AG09319 (cell line): ENCODE results near the gene TAS2R60.
"Not testable (repeated sequence)": the region's sequence is repeated elsewhere in the genome, so short reads cannot be mapped to it uniquely, and the experiment has no call there.

Experiments
- DNase-seq: peaks from one replicate; pipeline ENCODE4 v3.0.0-alpha.2; 2010; ENCODE audit warnings: low read depth; ENCODE audit errors: extremely low read depth
- CTCF ChIP-seq: IDR thresholded peaks from 2 replicates; pipeline ENCODE4 v1.5.1; 2011; ENCODE audit warnings: low read depth, mild to moderate bottlenecking, inconsistent platforms, low read length, moderate library complexity

The TAS2R60 gene

DNA sequence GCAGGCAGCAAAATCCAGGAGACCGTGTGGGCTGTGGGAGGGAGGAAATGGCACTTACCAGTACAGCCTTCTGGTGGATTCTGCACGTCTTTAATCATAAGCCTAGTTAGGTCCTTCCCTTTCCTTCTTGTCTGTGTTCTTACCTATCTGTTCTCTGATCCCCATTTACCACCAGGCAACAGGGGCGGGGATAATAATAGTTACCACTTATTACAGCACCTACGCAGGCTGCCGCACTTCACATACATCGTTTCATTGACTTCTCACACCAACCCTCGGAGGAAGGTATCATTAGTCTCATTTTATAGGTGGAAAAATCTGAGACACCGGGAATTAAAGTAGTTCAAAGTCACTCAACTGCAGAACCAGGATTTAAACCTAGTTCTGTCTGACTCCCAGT lies 30.1 kb upstream of the TAS2R60 start:
- no peak for TF ChIP-seq CTCF
- no peak for DNase-seq

- not testable (repeated sequence) for DNase-seq
Measured at GRCh38 chr7:143415209-143415608, 28.0 kb upstream of the TAS2R60 start.

- no peak for TF ChIP-seq CTCF
- DNase-seq, result no peak
Measured at GRCh38 chr7:143415742-143416397, 27.4 kb upstream of the TAS2R60 start.

- TF ChIP-seq CTCF, result peak; percentile 62
- no peak for DNase-seq
Measured at GRCh38 chr7:143416565-143417149, 26.6 kb upstream of the TAS2R60 start.

DNA sequence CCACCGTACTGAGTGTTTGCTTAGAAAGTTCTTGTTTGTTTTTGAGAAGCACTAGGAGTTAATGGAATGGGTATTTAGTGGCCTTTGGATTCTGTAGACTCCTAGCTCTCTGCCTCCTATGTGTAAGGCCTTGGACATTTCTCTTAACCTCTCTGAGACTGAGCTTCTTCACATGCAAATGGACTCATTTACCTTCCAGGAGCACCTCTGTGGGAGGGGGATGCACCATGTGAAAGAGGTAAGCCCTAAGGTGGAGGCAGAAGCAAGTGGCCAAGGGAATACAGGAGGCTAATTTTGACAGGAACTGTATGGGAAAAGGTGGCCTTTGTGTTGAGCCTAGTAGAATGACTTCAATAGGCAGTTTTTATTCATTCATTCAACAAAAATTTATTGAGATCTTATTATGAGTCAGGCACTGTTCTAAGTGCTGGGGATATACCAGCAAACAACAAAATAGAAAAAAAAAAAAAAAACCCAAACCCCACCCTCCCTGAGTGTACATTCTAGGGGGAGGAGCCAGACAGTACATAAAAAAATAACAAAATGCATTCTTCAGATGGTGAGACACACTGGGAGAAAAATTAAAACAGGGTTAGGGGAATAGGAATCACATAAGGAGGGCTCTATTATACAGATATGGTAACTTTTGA lies 25.4 kb upstream of the TAS2R60 start:
- TF ChIP-seq CTCF, result no peak
- no peak for DNase-seq

DNA sequence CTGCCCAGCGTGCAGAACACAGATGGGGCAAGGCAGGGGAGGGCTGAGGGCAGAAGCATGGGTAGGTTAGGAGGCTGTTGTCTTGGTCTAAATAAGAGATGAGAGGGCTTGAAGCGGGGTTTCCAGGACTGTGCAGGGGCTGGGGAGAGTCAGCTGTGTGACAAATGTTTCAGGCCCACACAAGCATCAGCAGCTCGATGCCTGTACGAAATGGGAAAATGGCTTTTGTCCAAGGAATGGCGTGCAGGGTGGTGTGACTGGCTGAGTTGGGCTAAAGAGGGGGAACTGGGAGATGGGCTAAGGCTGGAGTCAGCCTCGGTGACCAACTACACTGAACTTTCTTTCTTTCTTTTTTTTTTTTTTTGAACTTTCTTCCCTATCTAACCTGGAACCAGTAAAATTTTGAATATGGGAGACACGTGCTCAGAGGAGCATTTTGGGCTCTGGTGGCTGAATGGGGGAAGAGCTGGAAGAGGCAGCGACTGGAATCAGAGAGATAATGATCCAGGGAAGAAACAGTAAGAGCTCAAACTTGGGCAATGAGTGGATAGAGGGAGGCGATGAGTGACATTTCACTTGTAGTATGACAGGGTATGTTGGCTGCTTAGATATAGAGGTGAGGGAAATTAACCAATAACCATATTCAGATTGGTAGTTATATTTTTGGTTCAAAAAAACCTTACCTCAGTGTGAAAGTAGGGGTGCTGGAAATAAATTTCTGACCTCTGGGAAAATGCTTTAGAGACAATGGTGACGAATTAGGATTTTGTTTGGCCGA lies 24.4 kb upstream of the TAS2R60 start:
- DNase-seq, result no peak
- no peak for TF ChIP-seq CTCF

- TF ChIP-seq CTCF, result no peak
- no peak for DNase-seq
Measured at GRCh38 chr7:143419880-143420279, 23.4 kb upstream of the TAS2R60 start.

DNA sequence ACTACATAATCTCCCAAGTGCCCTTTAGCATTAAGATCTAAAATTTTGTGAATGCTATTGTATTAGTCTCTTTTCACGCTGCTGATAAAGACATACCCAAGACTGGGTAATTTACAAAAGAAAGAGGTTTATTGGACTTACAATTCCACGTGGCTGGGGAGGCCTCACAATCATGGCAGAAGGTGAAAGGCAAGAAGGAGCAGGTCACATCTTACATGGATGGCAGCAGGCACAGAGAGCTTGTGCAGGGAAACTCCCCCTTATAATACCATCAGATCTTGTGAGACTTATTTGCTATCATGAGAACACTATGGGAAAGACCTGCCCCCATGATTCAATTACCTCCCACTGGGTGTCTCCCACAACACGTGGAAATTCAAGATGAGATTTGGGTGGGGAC lies 22.6 kb upstream of the TAS2R60 start:
- DNase-seq, result not testable (repeated sequence)
